ENCODE data around the gene E2F6. TPM values are rescaled to one million over a fixed set of nuclear protein-coding genes. Genes with fewer than 3 reads are reported as not detected.

E2F6 gene
- total and polyA plus RNA-seq, 4 donors = 3.5 to 7.7 (median 4.8) TPM

DNA sequence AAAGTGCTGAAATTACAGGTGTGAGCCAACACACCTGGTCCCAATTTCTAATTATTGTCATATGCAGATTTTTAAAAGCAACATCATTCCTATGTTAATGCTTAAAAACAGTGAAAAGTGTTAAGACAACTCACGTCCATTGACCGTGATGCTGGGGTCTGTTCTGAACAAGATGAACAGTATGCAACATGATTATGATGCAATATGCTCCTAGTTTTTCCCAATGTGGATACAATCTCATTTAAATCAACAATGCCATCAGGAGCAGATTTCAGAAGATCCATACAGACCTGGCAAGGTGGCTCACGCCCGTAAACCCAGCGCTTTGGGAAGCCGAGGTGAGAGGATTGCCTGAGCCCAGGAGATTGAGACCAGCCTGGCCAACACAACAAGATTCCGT is 31.5 kb downstream of the E2F6 start:
- 96% methylated on average over 7 of the region's 7 CpGs for WGBS
- Histone ChIP-seq H3K27ac (ENCODE audit: low read depth in 1 of 2, low read length in 2 of 2) (no peak overlapping the region), H3K9me3 (ENCODE audit: control insufficient read depth in 4 of 4, low read length in 3 of 4) (no peaks in the 10 kb centered on the region), H3K9ac (ENCODE audit: low read depth in 1 of 2, low read length in 2 of 2) (no peak overlapping the region), H3K36me3 (ENCODE audit: control insufficient read depth in 4 of 4, insufficient read depth in 3 of 4, low read depth in 1 of 4, low read length in 3 of 4) (no peaks in the 10 kb centered on the region), H3K4me1 (ENCODE audit: control insufficient read depth in 4 of 4, insufficient read depth in 4 of 4, low read length in 3 of 4) (no peaks in the 10 kb centered on the region), H3K27me3 (ENCODE audit: control insufficient read depth in 4 of 4, insufficient read depth in 4 of 4, low read length in 3 of 4) (no peaks in the 10 kb centered on the region), H3K4me3 (ENCODE audit: low read depth in 1 of 3, low read length in 3 of 3) (no peak overlapping the region)
- no peak for DNase-seq (ENCODE audit: low spot score)
- no peak for TF ChIP-seq TAF1 (conservative IDR thresholded peaks at IDR 0.05)
- no peak for TF ChIP-seq FOXA1 (IDR thresholded peaks at IDR 0.05)
- TF ChIP-seq CTCF (IDR thresholded peaks at IDR 0.05; ENCODE audit: low read depth, low read length, missing input control) = no peak
- TF ChIP-seq SP1 (IDR thresholded peaks at IDR 0.05) = no peak
- TF ChIP-seq ZBTB33 (IDR thresholded peaks at IDR 0.05) = no peak
- no peak for TF ChIP-seq GABPA (IDR thresholded peaks at IDR 0.05 in 1 of 2, conservative IDR thresholded peaks at IDR 0.05 in 1 of 2)
- TF ChIP-seq HNF4G (IDR thresholded peaks at IDR 0.05) = no peak
- TF ChIP-seq ATF3 (IDR thresholded peaks at IDR 0.05) = no peak

- whole genome bisulfite sequencing = 94% methylated on average over 5 of the region's 5 CpGs
- no peak for DNase-seq (ENCODE audit: low spot score)
- no peaks in the 10 kb centered on the region for H3K9me3 ChIP-seq (ENCODE audit: control insufficient read depth in 4 of 4, low read length in 3 of 4)
Measured at GRCh38 chr2:11433822-11434221, 32.1 kb downstream of the E2F6 start.

More at GRCh38 chr2:11433822-11434221, 32.1 kb downstream of the E2F6 start:
- Histone ChIP-seq H3K4me3 (ENCODE audit: low read depth in 1 of 3, low read length in 3 of 3) (no peak overlapping the region), H3K27me3 (ENCODE audit: control insufficient read depth in 4 of 4, insufficient read depth in 4 of 4, low read length in 3 of 4) (no peaks in the 10 kb centered on the region), H3K27ac (ENCODE audit: low read depth in 1 of 2, low read length in 2 of 2) (no peak overlapping the region), H3K36me3 (ENCODE audit: control insufficient read depth in 4 of 4, insufficient read depth in 3 of 4, low read depth in 1 of 4, low read length in 3 of 4) (no peaks in the 10 kb centered on the region), H3K4me1 (ENCODE audit: control insufficient read depth in 4 of 4, insufficient read depth in 4 of 4, low read length in 3 of 4) (no peaks in the 10 kb centered on the region), H3K9ac (ENCODE audit: low read depth in 1 of 2, low read length in 2 of 2) (no peak overlapping the region)
- TF ChIP-seq SP1 (IDR thresholded peaks at IDR 0.05) (no peak), CTCF (IDR thresholded peaks at IDR 0.05; ENCODE audit: low read depth, low read length, missing input control) (no peak), EGR1 (IDR thresholded peaks at IDR 0.05; ENCODE audit: low read depth in 2 of 2) (no peak), RXRA (IDR thresholded peaks at IDR 0.05) (no peak), RAD21 (IDR thresholded peaks at IDR 0.05) (no peak), HNF4G (IDR thresholded peaks at IDR 0.05) (no peak), ZBTB33 (IDR thresholded peaks at IDR 0.05) (no peak), ATF3 (IDR thresholded peaks at IDR 0.05) (no peak), FOXA2 (IDR thresholded peaks at IDR 0.05) (no peak), TAF1 (conservative IDR thresholded peaks at IDR 0.05) (no peak), MAX (IDR thresholded peaks at IDR 0.05) (no peak), FOXA1 (IDR thresholded peaks at IDR 0.05) (no peak), YY1 (IDR thresholded peaks at IDR 0.05) (no peak), HNF4A (conservative IDR thresholded peaks at IDR 0.05) (no peak), GABPA (IDR thresholded peaks at IDR 0.05 in 1 of 2, conservative IDR thresholded peaks at IDR 0.05 in 1 of 2) (no peak), JUND (IDR thresholded peaks at IDR 0.05) (no peak), NR2F2 (IDR thresholded peaks at IDR 0.05) (no peak)
- TF ChIP-seq, protein P1, sequence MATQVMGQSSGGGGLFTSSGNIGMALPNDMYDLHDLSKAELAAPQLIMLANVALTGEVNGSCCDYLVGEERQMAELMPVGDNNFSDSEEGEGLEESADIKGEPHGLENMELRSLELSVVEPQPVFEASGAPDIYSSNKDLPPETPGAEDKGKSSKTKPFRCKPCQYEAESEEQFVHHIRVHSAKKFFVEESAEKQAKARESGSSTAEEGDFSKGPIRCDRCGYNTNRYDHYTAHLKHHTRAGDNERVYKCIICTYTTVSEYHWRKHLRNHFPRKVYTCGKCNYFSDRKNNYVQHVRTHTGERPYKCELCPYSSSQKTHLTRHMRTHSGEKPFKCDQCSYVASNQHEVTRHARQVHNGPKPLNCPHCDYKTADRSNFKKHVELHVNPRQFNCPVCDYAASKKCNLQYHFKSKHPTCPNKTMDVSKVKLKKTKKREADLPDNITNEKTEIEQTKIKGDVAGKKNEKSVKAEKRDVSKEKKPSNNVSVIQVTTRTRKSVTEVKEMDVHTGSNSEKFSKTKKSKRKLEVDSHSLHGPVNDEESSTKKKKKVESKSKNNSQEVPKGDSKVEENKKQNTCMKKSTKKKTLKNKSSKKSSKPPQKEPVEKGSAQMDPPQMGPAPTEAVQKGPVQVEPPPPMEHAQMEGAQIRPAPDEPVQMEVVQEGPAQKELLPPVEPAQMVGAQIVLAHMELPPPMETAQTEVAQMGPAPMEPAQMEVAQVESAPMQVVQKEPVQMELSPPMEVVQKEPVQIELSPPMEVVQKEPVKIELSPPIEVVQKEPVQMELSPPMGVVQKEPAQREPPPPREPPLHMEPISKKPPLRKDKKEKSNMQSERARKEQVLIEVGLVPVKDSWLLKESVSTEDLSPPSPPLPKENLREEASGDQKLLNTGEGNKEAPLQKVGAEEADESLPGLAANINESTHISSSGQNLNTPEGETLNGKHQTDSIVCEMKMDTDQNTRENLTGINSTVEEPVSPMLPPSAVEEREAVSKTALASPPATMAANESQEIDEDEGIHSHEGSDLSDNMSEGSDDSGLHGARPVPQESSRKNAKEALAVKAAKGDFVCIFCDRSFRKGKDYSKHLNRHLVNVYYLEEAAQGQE (IDR thresholded peaks at IDR 0.05) = no peak
